ENCODE data around the gene KSR1.
A peak's percentile ranks its signal among the peaks of the same experiment; 100 is the strongest.

The KSR1 gene

DNA sequence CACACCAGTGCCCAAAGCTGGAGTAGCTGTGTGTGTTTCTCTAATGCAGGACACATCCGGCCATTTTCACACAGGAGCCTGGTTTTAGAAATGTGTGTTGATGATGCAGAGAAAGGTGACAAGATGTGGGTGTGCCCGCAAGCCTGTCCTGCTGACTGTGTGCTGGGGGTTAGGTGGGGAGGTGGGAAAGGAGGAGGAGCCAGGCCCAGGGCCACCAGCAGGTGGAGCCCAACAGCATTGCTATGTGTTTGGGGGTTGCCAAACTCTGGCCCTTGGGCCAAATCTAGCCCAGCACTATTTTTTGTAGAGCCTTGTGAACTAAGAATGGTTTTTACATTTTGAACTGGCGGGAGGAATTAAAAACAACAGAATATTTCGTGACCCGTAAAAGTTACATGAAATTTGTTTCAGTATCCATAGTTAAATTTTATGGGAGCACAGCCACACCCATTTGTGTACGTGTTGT, 113.0 kb downstream of the KSR1 start:
- no peak for TF ChIP-seq ZFX (IDR thresholded peaks at IDR 0.05)
- TF ChIP-seq, protein P1, sequence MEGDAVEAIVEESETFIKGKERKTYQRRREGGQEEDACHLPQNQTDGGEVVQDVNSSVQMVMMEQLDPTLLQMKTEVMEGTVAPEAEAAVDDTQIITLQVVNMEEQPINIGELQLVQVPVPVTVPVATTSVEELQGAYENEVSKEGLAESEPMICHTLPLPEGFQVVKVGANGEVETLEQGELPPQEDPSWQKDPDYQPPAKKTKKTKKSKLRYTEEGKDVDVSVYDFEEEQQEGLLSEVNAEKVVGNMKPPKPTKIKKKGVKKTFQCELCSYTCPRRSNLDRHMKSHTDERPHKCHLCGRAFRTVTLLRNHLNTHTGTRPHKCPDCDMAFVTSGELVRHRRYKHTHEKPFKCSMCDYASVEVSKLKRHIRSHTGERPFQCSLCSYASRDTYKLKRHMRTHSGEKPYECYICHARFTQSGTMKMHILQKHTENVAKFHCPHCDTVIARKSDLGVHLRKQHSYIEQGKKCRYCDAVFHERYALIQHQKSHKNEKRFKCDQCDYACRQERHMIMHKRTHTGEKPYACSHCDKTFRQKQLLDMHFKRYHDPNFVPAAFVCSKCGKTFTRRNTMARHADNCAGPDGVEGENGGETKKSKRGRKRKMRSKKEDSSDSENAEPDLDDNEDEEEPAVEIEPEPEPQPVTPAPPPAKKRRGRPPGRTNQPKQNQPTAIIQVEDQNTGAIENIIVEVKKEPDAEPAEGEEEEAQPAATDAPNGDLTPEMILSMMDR (conservative IDR thresholded peaks at IDR 0.05): peak; percentile 76
- no peak overlapping the region for H3K27ac ChIP-seq

DNA sequence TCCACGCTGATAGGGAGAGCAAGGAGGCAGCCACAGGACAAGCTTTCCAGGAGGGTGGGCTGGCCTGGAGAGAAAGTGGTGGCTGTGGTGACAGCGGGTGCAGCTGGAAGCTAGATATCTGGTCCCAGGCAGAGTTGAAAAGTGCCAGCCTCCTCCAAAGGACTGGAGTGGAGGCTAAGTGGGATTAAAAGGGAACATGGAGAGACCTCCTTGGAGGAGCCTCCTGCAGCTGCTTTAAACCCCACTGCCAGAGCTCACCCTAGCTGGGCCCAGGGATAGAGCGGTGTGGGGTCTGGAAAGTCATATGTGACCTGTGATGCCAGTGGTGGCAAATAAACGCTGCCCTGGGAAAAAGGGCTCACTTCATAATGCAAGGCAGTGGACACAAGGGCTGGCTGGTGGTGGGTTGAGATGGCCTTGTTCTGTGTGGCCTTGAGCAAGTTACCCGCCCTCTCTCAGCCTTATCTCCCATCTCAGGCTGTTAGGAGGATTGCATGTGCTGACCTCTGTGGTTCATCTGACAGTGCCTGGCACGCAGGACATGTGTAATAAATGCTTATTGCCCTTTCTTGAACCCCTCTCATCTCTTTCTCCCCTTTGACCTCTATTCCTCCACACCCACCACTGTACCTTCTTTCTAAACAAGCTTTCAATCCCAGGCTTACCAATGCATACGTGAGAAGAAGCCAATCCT, 113.8 kb downstream of the KSR1 start:
- H3K27ac ChIP-seq: no peak overlapping the region
- TF ChIP-seq, protein P1 (conservative IDR thresholded peaks at IDR 0.05): no peak
- TF ChIP-seq ZFX (IDR thresholded peaks at IDR 0.05): no peak

DNA sequence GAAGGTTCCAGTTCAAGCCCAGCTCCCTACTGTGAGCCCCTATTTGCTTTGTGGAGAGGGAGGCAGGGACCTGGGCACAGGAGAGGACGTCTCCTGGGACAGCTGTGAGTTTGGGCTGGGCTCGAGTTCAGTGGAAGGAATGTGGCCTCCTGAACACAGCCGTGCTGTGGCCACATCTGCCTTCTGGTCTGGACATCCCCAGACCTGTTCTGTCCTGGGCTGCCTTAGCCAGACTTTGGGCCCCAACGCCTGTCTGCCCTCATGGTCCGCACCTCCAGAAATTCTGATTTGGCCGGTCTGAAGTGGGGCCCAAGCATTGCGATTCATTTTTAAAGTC, 114.3 kb downstream of the KSR1 start:
- TF ChIP-seq, protein P1 (conservative IDR thresholded peaks at IDR 0.05): no peak
- TF ChIP-seq ZFX (IDR thresholded peaks at IDR 0.05): no peak

DNA sequence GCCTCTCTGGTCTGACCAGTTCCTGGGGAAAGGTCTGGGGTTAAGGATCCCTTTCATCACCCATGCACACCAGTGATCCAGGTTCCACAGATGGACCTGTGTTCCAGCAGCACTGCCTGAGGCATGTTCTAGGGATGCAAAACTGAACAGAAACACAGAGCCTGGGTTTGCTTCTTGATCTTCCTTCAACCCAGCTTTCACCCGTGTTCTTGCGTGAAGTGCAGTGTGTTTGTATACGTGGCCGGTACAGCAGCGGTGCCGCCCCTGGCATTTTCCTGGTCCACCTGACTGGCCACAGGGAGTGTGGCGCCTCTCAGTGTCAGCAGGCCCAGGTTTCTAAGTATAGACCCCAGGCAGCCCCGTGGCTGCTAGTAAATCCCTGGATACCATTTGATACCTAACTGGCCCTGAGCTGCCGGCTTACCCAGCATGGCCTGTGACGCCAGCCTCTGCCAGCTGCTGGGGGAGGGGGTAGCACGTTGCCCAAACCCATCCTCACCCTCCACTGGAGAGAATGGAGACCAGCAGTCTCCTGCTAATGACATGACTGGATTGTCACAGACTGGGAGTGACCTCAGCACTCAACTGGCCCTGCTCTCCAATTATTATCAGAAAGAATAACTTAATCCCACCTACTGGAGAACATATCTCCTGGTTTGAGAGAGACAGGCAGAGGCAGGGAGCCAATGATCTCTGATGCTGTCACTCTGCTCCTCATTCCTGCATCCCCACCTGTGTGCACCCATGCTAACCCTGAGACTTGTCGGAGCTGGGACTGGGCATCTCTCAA, 115.5 kb downstream of the KSR1 start:
- TF ChIP-seq, protein P1 (conservative IDR thresholded peaks at IDR 0.05): no peak
- TF ChIP-seq ZFX (IDR thresholded peaks at IDR 0.05): no peak
- H3K27ac ChIP-seq: no peak overlapping the region

More for the DNA sequence above, 114.3 kb downstream of the KSR1 start:
- no peak overlapping the region for H3K27ac ChIP-seq

DNA sequence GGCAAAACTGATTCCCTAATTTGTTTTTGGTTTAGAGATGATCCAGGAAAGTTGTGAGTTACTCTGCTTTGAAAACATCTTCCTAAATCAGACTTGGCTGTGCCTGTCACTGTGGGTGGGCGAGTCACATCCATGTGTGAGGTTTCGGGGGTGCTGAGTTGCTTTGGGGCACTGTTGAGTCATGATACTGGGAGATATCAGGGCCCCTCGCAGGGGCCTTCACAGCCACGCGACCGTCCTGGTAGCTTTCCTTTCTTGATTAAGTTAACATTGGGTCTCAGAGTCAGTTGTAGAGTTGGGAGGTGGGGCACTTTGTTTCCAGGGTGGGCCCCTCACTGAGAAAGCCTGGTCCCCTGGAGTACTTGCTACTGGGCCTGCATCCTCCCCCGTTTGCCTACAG, 116.4 kb downstream of the KSR1 start:
- H3K27ac ChIP-seq: no peak overlapping the region
- no peak for TF ChIP-seq ZFX (IDR thresholded peaks at IDR 0.05)
- TF ChIP-seq, protein P1 (conservative IDR thresholded peaks at IDR 0.05): no peak

DNA sequence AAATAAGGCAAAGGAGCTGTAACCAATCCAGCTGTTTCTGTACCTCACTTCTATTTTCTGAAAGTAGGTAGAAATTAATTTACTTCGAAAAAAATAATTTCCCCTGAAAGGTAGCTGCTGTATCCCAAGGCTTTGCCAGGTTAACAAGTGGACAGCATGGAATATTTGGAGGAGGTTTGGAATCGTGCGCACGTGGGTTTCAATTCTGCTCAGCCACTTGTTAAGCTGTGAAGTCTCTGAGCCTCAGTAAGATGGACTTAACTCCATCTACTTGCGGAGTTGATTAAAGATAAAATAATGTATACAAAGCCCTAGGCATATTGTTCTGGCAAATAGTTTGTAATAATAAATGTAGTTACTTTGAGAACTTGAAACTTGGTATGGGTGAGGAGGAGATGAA, 117.3 kb downstream of the KSR1 start:
- no peak for TF ChIP-seq ZFX (IDR thresholded peaks at IDR 0.05)
- TF ChIP-seq, protein P1 (conservative IDR thresholded peaks at IDR 0.05): no peak
- no peak overlapping the region for H3K27ac ChIP-seq

DNA sequence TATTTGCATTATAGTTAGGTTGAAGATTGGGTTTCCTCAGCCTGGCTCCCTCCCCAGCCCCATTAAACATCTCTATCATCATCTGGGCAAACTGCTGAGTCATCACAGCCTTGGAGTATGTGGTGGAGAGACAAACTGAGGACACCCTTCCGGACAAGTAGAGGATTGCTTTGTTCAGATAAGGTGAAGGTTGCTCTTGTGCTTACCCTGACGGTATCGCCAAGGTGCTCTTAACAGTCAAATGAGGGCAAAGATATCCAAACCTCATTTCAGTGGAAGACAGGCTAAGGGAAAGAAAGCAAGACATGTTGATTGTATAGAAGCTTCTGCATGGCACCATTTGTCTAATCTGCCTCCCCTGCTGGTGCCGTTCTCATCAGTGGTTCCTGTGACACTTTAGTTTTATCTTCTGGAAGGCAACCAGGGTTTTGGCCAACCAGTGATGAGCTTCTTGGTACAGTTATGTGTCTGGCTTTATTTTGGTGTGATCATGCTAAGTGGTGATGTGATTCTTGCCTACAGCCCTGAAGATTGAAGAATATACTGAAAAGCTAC, 117.8 kb downstream of the KSR1 start:
- no peak for TF ChIP-seq ZFX (IDR thresholded peaks at IDR 0.05)
- TF ChIP-seq, protein P1 (conservative IDR thresholded peaks at IDR 0.05): no peak
- H3K27ac ChIP-seq: no peak overlapping the region
